Stimulated activated CD4-positive, alpha-beta T cell treated with anti-CD3 and anti-CD28 coated beads, Interleukin-2, amount 100 ng/mL, for 24 hours (primary cell): ENCODE results near the gene REXO4.

ENCODE experiments used
- DNase-seq, 2 donors: peaks; one replicate each; pipeline ENCODE4 v3.0.0-alpha.2; 2020

The REXO4 gene

GRCh38 chr9:133448487-133448972 lies 30.7 kb upstream of the REXO4 start:
- DNase-seq, result no peak

- DNase-seq, result no peak
Measured at GRCh38 chr9:133445293-133445969, 27.6 kb upstream of the REXO4 start.

- no peak for DNase-seq
Measured at GRCh38 chr9:133443982-133444381, 26.2 kb upstream of the REXO4 start.

- no peak for DNase-seq
Measured at GRCh38 chr9:133443248-133443647, 25.4 kb upstream of the REXO4 start.

GRCh38 chr9:133441571-133441970 lies 23.8 kb upstream of the REXO4 start:
- no peak for DNase-seq

- no peak for DNase-seq
Measured at GRCh38 chr9:133440874-133441273, 23.1 kb upstream of the REXO4 start.

GRCh38 chr9:133439337-133439736 lies 21.5 kb upstream of the REXO4 start:
- DNase-seq, result no peak

- no peak for DNase-seq
Measured at GRCh38 chr9:133437753-133438531, 20.1 kb upstream of the REXO4 start.

- no peak for DNase-seq
Measured at GRCh38 chr9:133436681-133437080, 18.9 kb upstream of the REXO4 start.

GRCh38 chr9:133433351-133433843 lies 15.6 kb upstream of the REXO4 start:
- no peak for DNase-seq

GRCh38 chr9:133430244-133430643 lies 12.4 kb upstream of the REXO4 start:
- DNase-seq, result no peak

GRCh38 chr9:133429641-133430161 lies 11.9 kb upstream of the REXO4 start:
- DNase-seq, result peak; percentile 28 to 37

GRCh38 chr9:133429214-133429613 lies 11.4 kb upstream of the REXO4 start:
- no peak for DNase-seq

- DNase-seq, result no peak
Measured at GRCh38 chr9:133428617-133429101, 10.8 kb upstream of the REXO4 start.

- DNase-seq, result no peak
Measured at GRCh38 chr9:133427658-133428348, 10.0 kb upstream of the REXO4 start.

GRCh38 chr9:133426011-133426410 lies 8.2 kb upstream of the REXO4 start:
- DNase-seq, result no peak

- no peak for DNase-seq
Measured at GRCh38 chr9:133425049-133425632, 7.3 kb upstream of the REXO4 start.

GRCh38 chr9:133424187-133424586 lies 6.4 kb upstream of the REXO4 start:
- no peak for DNase-seq

- no peak for DNase-seq
Measured at GRCh38 chr9:133423216-133423615, 5.4 kb upstream of the REXO4 start.

- DNase-seq, result peak; percentile 37
Measured at GRCh38 chr9:133421615-133422542, 4.1 kb upstream of the REXO4 start, which contains the start of gene ADAMTS13. TSS of gene ADAMTS13 (plus strand) at chr9:133422367. CDS start at chr9:133422444, 77 bp downstream.

GRCh38 chr9:133420392-133420827 lies 2.6 kb upstream of the REXO4 start:
- DNase-seq, result no peak
